H54 (cell line): ENCODE results near the gene TOP3B.

Experiments used
- DNase-seq: peaks from one replicate; pipeline ENCODE4 v3.0.0; 2011; ENCODE audit warnings: low spot score, mixed read lengths; ENCODE audit not compliant: insufficient read length
- FAIRE-seq: peaks from 3 replicates; lab custom pipeline; 2011; peaks lifted over from hg19 to GRCh38; lab: Jason Lieb, UNC
- POLR2A ChIP-seq: IDR thresholded peaks from 2 replicates; pipeline ENCODE4 v1.6.1; 2011; ENCODE audit warnings: low read depth, mild to moderate bottlenecking, low read length

The TOP3B gene

DNA sequence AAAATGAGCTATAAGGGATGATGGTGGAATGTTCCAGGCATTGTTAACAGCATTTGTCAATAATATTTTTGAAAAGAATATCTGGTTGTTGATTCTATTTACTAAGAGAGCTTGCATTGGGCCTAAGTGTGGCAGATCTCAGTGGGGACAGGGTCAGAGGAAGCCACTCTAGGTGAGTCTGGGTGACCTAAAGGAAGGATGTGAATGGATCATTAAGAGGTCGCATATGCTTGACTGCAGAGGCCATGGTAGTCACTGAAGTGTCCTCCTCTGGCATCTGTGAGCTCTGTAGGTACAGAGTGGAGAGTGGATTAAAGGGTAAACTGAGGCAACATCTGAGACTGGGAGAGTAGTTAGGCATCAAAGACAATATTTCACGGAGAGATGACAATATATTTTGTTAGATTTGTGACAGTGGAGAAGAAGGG lies 37.9 kb upstream of the TOP3B start:
- DNase-seq = no peak
- TF ChIP-seq POLR2A = no peak
- no peak for FAIRE-seq

DNA sequence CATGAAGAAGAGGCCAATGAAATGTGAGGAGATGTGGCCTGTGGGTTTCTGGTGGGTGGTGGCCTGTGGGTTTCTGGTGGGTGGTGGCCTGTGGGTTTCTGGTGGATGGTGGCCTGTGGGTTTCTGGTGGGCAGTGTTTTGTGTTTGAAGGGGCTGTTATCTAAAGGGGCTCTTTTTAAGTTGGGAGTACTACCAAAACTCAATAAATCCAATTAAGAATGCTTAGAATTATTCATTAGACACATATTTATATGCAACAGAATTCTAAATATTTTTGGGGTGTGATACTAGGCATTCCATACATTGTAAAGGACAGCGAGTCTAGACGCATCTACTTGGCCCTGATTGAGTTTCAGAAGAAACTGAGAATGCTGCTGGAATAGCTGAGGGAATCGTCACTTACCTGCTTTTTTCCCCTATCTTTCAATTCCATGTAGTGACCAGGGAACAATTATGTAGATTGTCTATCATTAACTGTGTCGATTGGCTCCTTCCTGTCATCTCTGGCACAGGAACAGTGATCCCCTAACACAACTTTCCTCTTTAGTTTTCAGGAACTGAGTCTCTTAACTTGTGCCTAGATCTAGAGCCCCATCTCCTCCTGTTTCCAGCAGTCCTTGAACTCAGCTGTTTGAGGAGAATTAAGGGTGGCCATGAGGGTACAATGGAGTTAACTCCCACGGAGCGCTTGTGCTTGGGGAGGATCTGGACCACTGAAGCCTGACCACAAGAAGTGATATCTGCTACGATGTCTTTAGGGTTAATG lies 37.3 kb upstream of the TOP3B start:
- no peak for TF ChIP-seq POLR2A
- no peak for DNase-seq
- no peak for FAIRE-seq

DNA sequence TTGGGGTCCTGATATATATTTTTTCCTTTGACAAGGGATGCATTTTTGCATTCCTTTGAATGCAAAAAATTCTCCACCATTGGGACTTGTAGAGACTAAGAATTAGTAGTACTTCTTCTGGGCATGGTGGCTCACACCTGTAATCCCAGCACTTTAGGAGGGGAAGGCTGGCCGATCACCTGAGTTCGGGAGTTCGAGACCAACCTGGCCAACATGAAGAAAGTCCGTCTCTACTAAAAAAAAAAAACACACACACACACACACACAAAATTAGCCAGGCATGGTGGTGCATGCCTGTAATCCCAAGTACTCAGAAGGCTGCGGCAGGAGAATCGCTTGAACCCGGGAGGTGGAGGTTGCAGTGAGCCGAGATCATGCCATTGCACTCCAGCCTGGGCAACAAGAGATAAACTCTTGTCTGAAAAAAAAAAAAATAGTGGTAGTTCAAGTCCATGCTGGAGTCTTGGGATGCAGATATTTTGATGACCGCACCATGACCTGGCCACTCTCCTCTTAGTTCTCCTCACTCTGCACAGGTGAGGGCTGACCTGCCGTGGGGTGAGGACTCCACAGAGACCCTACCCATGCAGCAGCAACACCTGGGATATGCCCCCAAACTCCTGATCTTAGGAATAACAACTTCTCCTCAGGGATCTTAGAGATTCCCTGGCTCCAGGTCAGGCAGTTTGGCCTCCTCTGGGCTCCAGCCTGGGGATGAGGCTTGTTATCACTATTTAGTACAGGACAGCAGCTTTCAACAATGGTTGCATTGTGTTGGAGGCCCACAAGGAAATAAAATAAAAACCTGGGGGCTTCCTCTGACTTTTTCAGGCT lies 36.5 kb upstream of the TOP3B start:
- no peak for TF ChIP-seq POLR2A
- DNase-seq (no peak), FAIRE-seq (no peak)

DNA sequence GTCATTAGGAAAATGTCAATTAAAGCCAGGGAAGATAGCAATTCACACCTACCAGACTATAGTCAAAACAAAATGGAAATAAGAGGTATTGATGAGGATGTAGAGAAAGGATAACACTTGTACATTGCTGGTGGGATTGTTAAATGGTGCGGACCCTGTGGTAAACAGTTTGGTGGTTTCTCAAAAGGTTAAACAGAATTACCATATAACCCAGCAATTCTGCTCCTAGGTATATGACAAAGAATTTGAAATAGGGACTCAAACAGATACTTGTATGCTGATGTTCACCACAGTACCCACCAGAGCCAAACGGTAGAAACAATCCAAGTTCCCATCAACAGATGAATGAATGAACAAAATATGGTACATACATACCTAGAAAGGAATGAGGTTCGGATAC lies 33.0 kb upstream of the TOP3B start:
- no peak for FAIRE-seq
- TF ChIP-seq POLR2A = no peak
- DNase-seq = no peak

DNA sequence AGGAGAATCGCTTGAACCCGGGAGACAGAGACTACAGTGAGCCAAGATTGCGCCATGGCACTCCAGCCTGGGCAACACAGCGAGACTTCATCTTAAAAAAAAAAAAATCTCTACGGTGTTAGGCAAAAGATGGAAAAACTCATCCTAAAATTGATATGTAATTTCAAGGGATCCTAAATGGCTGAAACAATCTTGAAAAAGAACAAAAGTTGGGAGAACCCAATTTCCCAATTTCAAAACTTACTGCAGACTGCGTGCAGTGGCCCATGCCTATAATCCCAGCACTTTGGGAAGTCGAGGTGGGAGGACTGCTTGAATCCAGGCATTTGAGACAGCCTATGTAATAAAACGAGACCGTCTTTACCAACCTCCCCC lies 31.7 kb upstream of the TOP3B start:
- DNase-seq (no peak), FAIRE-seq (no peak)
- TF ChIP-seq POLR2A = no peak

DNA sequence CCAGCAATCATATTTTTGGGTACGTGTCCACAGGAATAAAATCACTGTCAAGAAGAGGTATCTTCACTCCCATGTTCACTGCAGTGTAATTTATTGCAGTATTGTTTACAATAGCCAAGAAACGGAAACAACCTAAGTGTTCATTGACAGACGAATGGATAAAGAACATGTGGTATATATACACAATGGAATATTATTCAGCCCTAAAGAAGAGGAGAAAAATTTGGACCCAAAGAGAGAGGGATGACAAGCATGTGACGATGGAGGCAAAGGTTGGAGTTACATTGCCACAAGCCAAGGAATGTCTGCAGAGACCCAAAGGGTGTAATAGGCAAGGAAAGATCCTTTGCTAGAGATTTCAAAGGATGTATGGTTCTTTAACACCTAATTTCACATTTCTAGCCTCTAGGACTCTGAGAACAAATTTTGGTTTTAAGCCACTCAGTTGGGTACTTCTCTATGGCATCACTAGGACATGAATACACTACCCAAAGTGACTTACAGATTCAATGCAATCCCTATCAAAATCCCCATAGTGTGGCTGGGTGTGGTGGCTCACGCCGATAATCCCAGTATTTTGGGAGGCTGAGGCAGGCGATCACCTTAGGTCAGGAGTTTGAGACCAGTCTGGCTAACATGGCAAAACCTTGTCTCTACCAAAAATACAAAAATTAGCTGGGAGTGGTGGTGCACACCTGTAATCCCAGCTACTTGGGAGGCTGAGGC lies 31.1 kb upstream of the TOP3B start:
- no peak for FAIRE-seq
- no peak for DNase-seq
- TF ChIP-seq POLR2A = no peak

DNA sequence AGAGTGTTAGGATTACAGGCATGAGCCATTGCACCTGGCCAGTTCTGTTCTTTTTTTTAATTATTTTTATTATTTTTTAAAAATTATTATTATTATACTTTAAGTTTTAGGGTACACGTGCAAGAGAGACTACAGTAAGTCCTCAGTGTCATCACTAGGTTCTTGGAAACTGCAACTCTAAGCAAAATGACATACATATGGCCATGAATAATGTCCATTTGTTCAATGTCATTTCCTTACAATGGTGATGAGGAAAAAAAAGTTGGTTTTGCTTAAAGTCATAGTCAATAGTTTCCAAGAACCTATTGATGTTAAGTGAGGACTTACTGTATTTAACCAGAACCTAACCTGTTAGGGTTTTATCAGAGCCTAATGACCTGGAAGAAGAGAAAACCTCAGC lies 29.4 kb upstream of the TOP3B start:
- DNase-seq = no peak
- FAIRE-seq = no peak
- no peak for TF ChIP-seq POLR2A

DNA sequence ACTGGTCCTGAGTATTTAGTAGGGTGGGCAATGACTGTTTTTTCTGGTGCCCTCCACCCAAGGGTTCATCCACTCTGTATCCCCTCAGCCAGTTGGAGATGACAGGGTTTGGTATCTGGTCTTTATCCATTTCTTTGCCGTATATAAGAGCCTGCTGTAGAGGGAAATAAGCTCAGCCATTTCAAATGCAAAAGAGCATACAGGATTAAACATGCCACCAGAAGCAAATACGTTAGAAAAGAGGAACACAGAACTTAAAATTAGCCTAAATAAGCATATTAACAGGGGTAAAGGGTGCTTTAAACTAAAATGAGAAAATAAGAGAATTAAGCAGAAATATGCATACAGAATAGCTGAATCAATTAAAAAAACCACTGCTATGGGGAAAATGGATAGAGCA lies 27.8 kb upstream of the TOP3B start:
- DNase-seq (no peak), FAIRE-seq (no peak)
- TF ChIP-seq POLR2A = no peak

DNA sequence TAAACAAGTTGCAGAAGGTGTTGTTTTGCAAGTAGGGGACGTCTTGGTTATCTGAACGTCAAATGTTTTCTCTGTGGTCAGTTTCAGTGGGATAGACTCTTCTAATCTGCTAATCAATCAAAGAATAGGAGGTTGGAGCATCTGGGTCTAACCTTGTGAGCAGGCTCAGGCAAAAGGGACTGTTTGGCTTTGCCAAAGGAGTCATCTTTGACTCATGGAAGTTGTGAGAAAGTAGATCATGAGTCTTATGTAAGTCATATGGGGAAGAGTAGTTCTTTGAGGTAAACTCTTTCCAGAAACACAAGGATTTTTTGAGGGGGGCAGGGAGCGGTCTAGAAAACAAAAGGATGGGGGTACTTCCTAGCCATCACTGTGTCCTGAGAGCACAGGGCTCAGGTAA lies 27.1 kb upstream of the TOP3B start:
- FAIRE-seq (no peak), DNase-seq (no peak)
- TF ChIP-seq POLR2A = no peak

DNA sequence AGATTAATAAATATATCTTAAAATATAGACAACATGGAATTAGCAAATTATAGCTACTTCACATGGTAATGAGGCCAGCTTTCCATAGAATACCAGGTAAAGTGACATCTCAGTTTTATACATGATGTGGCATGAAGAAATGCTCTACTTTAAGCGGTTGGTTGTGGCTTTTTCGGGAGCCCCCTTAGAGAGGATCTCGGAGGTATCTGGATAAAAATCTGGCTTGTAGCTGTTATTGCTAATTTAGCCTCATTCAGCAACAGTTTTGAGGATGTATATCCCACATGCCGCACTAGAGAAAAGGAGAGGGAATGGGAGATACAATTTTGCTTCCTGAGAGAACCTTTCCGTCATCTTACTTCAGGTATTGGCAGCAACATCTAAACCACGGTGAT lies 24.0 kb upstream of the TOP3B start:
- no peak for DNase-seq
- FAIRE-seq = no peak
- no peak for TF ChIP-seq POLR2A

DNA sequence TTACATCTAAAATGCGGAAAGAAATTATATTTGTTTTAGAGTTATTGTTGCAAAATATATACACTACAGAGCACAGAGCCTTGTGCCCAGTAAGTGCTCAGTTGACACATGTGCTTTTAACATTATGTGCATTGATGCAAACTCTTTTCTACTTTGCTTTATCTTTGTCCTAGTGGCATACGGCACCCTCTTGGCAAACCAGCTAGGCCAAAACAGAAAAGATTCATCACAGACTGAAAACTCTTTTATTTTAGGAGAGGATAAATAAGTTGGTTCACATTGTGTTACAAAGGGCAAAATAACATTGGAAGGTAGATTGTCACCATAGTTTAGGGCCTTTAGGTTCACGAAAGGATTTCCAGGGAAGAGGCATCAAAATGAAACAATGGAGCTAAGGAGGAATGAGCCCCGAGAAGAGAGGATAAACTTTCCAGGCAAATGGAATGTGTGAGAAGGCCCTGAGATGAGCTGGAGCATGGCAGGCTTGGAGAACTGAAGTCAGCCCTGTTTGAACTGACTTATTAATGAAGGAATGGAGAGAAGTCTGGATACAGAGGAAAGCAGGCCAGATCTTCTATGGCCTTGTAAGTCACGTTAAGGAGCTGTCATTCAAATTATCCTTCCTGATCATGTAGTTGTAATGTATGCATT lies 23.5 kb upstream of the TOP3B start:
- no peak for FAIRE-seq
- TF ChIP-seq POLR2A = no peak
- DNase-seq = no peak

DNA sequence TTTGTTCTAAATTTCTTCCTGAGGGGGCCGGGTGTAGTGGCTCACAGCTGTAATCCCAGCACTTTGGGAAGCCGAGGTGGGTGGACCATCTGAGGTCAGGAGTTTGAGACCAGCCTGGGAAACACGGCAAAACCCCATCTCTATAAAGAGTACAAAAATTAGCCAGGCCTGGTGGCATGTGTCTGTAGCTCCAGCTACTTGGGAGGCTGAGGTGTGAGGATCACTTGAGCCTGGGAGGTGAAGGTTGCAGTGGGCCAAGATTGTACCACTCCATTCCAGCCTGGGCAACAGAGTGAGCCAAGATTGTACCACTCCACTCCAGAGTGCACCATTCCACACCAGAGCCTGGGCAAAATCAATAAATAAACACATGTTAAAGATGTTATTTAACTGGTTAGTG lies 20.6 kb upstream of the TOP3B start:
- FAIRE-seq (no peak), DNase-seq (no peak)
- TF ChIP-seq POLR2A = no peak

DNA sequence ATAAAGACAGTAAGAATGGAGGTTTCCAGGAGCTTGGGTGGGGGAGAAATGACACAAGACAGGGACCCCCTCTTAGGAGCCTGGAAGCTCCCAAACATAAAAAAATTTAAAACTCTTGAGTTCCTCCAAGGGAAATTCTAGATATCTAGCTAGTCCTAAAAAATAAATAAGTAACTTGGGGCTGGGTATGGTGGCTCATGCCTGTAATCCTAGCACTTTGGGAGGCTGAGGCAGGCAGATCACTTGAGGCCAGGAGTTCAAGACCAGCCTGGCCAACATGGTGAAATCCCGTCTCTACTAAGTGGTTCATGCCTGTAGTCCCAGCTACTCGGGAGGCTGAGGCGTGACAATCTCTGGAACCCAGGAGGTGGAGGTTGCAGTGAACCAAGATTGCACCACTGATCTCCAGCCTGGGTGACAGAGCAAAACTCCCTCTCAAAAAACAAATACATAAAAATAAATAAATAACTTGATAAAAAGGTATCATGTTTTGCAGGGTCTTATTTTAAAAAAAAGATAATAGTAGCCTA lies 20.0 kb upstream of the TOP3B start:
- TF ChIP-seq POLR2A = no peak
- DNase-seq = no peak
- no peak for FAIRE-seq
